Medulla oblongata (tissue), 1 donor: ENCODE data around the gene APOC4.
"Not testable (repeated sequence)": the region's sequence is repeated elsewhere in the genome, so short reads cannot be mapped to it uniquely, and the experiment has no call there.

ENCODE experiments used
- DNase-seq: peaks from one replicate; pipeline ENCODE4 v3.0.0-alpha.2; 2015; ENCODE audit errors: extremely low spot score

APOC4 gene, protein sequence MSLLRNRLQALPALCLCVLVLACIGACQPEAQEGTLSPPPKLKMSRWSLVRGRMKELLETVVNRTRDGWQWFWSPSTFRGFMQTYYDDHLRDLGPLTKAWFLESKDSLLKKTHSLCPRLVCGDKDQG

DNA sequence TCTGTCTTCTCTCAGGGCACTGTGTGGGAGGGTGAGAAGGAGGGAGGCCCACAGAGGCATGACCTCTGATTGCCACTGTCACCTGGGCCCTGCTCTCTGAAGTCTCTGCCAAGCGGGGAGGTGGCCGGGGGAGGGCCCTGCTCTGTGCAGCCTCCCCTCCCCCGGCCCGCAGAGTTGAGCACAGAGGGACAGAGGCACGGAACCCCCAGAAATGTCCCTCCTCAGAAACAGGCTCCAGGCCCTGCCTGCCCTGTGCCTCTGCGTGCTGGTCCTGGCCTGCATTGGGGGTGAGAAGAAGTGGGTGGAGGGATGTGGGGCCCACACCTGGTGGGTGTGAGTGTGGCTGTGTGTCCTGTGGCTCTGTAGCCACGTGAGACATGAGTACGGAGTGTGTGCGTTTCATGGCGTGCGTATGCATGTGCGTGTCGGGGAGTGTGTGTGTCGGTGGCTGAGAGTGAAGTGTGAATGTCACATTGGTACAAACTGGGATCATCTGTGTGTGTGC is at the start of gene APOC4:
APOC4 (plus strand) TSS at position 171 of the 505 bp plus-strand sequence; CDS start at position 212, 41 bp downstream.
- DNase-seq, result no peak

DNA sequence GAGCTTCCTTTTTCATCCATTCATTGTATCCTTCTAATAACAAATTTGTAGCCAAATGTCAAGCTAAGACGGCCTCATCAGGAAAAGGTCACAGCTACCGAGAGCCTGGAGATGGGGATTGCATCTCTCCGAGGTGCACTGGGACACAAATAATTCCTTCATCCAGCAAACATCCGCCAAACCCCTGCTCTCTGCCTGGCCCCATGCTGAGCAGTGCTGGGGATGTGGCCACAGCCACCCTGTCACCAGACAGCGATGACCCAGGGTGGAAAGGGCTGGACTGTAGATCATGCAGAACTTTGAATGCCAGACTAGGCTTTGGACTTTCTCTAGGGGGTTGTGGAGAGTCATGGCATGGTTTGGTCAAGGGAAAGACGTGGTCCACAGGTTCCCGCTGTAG is 49.1 kb upstream of the APOC4 start:
- no peak for DNase-seq

DNA sequence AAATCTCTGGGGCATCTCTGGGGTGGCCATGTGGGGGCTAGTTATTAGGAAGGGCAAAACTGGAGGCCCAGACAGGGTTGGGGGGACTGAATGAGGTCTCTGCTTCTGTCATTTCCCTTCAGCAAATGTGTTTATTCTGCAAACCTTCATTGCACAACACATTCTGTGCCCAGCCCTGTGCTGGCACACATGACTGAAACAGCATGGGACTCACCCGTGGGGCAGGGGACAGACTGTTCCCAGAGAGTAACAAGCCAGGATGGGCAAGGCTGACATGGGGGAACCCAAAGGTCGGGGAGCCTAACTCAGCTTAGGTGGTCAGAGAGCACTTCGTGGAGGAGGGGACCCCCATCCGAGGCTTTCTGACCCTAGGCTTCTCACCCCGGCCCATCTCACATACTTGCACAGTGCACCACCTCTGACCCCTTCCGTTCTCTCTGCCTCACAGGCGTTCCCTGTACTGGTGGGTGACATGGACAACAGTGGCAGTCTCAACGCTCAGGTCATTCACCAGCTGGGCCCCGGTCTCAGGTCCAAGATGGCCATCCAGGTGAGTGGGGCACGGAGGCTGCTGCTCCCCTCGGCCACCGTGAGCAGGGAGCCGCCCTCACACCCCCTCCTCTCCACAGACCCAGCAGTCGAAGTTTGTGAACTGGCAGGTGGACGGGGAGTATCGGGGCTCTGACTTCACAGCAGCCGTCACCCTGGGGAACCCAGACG is 48.5 kb upstream of the APOC4 start:
- no peak for DNase-seq

DNA sequence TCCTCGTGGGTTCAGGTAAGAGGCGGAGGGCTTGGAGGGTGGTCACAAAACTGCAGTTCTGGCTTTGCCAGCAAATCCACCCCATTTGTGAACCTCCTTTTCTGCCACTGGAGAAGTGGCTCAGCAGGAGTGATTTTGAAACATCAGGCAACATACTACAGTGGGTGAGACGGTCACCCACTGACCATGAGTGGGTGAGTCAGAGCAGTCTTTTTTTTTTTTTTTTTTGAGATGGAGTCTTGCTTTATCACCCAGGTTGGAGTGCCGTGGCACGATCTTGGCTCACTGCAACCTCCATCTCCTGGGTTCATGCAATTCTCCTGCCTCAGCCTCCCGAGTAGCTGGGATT is 48.0 kb upstream of the APOC4 start:
- DNase-seq, result no peak

DNA sequence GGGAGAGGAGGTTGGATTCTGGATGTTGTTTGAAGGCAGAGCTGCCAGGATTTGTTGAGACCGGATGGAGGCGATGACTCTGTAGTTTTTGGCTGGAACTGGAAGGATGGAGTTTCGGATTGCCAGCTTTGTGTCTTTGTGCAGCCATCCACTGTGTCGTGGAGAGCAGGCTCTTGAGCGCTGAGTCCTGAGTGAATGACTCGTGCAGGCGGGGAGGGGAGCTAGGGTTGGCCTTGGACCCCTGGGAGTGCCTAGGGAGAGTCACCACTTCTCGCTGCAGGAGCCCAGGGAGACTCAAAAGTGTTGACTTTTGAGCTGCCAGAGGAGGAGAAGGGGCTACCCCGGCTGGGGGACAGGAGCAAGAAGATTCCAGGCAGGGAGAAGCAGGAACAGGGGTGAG is 47.1 kb upstream of the APOC4 start:
- no peak for DNase-seq

DNA sequence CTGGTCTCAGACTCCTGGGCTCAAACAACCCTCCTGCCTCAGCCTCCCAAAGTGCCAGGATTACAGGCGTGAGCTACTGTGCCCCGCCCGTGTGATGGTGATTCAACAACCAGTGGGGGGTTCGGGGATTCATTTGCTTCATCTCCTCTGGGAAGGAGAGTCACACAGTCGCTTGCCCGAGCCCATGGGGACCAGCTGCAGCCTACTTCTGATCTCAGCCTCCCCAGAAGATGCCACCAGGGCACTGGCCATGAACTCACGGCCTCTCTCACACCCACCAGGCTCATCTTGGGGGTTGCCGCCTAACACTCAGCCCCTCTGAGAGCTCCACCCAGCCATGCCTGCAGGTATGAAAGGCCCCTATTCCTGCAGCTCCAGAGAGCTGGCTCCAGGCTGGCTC is 44.2 kb upstream of the APOC4 start:
- DNase-seq, result no peak

DNA sequence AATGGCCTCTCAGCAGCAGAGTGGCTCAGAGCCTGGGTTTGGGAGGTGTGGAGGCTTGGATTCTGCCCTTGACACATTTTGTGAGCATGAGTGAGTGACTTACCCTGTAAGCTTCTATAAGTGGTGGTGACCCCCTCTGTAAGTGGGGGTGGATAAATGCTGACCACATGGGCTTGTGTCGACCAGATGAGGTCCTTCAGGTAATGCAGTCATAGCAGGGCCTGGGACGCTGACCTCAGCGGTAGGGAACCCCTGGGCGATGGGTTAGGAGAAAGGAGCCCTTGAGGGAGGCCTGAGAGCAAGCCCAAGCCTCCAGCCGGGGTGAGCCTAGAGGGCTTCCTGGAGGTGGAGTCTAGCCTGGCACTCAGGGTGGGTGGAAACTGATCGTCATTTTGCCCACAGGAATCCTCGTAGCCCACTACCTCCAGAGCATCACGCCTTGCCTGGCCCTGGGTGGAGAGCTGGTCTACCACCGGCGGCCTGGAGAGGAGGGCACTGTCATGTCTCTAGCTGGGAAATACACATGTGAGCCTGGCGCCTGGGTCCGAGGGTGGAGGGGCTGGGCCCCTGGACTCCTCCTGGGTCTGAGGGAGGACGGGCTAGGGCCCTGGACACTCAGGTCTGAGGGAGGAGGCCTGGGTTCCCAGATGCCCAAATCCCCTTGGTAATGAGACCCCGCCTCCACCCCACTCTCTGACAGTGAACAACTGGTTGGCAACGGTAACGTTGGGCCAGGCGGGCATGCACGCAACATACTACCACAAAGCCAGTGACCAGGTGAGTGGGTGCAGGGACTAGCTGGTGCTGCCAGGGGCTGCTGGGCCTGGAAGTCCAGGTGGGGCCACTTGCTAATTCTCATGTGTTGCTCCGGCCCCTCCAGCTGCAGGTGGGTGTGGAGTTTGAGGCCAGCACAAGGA is 41.5 kb upstream of the APOC4 start:
- DNase-seq, result no peak

DNA sequence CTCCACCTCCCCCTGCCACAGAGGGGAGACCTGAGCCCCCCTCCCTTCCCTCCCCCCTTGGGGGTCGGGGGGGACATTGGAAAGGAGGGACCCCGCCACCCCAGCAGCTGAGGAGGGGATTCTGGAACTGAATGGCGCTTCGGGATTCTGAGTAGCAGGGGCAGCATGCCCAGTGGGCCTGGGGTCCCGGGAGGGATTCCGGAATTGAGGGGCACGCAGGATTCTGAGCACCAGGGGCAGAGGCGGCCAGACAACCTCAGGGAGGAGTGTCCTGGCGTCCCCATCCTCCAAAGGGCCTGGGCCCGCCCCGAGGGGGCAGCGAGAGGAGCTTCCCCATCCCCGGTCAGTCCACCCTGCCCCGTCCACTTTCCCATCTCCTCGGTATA is 38.8 kb upstream of the APOC4 start:
- DNase-seq, result no peak

DNA sequence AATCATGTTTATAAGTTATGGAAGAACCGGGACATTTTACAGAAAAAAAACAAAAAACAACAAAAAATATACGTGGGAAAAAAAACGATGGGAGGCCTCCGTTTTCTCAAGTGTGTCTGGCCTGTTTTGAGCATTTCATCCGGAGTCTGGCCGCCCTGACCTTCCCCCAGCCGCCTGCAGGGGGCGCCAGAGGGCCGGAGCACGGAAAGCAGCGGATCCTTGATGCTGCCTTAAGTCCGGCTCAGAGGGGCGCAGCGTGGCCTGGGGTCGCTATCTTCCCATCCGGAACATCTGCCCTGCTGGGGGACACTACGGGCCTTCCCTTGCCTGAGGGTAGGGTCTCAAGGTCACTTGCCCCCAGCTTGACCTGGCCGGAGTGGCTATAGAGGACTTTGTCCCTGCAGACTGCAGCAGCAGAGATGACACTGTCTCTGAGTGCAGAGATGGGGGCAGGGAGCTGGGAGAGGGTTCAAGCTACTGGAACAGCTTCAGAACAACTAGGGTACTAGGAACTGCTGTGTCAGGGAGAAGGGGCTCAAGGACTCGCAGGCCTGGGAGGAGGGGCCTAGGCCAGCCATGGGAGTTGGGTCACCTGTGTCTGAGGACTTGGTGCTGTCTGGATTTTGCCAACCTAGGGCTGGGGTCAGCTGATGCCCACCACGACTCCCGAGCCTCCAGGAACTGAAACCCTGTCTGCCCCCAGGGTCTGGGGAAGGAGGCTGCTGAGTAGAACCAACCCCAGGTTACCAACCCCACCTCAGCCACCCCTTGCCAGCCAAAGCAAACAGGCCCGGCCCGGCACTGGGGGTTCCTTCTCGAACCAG is 38.2 kb upstream of the APOC4 start:
- peak; percentile 75 for DNase-seq

DNA sequence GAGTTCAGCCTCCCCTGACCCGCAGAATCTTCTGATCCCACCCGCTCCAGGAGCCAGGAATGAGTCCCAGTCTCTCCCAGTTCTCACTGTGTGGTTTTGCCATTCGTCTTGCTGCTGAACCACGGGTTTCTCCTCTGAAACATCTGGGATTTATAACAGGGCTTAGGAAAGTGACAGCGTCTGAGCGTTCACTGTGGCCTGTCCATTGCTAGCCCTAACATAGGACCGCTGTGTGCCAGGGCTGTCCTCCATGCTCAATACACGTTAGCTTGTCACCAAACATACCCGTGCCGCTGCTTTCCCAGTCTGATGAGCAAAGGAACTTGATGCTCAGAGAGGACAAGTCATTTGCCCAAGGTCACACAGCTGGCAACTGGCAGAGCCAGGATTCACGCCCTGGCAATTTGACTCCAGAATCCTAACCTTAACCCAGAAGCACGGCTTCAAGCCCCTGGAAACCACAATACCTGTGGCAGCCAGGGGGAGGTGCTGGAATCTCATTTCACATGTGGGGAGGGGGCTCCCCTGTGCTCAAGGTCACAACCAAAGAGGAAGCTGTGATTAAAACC is 37.5 kb upstream of the APOC4 start:
- DNase-seq, result no peak

DNA sequence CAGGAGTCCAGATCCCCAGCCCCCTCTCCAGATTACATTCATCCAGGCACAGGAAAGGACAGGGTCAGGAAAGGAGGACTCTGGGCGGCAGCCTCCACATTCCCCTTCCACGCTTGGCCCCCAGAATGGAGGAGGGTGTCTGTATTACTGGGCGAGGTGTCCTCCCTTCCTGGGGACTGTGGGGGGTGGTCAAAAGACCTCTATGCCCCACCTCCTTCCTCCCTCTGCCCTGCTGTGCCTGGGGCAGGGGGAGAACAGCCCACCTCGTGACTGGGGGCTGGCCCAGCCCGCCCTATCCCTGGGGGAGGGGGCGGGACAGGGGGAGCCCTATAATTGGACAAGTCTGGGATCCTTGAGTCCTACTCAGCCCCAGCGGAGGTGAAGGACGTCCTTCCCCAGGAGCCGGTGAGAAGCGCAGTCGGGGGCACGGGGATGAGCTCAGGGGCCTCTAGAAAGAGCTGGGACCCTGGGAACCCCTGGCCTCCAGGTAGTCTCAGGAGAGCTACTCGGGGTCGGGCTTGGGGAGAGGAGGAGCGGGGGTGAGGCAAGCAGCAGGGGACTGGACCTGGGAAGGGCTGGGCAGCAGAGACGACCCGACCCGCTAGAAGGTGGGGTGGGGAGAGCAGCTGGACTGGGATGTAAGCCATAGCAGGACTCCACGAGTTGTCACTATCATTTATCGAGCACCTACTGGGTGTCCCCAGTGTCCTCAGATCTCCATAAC is 36.4 kb upstream of the APOC4 start, which contains the start of gene APOE:
APOE (plus strand) TSS at position 360 of the 724 bp plus-strand sequence. CDS start 829 bp downstream, outside the sequence.
- DNase-seq, result peak; percentile 88

DNA sequence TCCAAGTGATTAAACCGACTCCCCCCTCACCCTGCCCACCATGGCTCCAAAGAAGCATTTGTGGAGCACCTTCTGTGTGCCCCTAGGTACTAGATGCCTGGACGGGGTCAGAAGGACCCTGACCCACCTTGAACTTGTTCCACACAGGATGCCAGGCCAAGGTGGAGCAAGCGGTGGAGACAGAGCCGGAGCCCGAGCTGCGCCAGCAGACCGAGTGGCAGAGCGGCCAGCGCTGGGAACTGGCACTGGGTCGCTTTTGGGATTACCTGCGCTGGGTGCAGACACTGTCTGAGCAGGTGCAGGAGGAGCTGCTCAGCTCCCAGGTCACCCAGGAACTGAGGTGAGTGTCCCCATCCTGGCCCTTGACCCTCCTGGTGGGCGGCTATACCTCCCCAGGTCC is 34.4 kb upstream of the APOC4 start:
- no peak for DNase-seq

DNA sequence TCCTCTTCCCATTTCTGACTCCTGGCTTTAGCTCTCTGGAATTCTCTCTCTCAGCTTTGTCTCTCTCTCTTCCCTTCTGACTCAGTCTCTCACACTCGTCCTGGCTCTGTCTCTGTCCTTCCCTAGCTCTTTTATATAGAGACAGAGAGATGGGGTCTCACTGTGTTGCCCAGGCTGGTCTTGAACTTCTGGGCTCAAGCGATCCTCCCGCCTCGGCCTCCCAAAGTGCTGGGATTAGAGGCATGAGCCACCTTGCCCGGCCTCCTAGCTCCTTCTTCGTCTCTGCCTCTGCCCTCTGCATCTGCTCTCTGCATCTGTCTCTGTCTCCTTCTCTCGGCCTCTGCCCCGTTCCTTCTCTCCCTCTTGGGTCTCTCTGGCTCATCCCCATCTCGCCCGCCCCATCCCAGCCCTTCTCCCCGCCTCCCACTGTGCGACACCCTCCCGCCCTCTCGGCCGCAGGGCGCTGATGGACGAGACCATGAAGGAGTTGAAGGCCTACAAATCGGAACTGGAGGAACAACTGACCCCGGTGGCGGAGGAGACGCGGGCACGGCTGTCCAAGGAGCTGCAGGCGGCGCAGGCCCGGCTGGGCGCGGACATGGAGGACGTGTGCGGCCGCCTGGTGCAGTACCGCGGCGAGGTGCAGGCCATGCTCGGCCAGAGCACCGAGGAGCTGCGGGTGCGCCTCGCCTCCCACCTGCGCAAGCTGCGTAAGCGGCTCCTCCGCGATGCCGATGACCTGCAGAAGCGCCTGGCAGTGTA is 33.8 kb upstream of the APOC4 start:
- no peak for DNase-seq

DNA sequence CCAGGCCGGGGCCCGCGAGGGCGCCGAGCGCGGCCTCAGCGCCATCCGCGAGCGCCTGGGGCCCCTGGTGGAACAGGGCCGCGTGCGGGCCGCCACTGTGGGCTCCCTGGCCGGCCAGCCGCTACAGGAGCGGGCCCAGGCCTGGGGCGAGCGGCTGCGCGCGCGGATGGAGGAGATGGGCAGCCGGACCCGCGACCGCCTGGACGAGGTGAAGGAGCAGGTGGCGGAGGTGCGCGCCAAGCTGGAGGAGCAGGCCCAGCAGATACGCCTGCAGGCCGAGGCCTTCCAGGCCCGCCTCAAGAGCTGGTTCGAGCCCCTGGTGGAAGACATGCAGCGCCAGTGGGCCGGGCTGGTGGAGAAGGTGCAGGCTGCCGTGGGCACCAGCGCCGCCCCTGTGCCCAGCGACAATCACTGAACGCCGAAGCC is 33.2 kb upstream of the APOC4 start:
- DNase-seq, result no peak

DNA sequence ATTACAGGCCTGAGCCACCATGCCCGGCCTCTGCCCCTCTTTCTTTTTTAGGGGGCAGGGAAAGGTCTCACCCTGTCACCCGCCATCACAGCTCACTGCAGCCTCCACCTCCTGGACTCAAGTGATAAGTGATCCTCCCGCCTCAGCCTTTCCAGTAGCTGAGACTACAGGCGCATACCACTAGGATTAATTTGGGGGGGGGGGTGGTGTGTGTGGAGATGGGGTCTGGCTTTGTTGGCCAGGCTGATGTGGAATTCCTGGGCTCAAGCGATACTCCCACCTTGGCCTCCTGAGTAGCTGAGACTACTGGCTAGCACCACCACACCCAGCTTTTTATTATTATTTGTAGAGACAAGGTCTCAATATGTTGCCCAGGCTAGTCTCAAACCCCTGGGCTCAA is 32.3 kb upstream of the APOC4 start:
- DNase-seq, result no peak

DNA sequence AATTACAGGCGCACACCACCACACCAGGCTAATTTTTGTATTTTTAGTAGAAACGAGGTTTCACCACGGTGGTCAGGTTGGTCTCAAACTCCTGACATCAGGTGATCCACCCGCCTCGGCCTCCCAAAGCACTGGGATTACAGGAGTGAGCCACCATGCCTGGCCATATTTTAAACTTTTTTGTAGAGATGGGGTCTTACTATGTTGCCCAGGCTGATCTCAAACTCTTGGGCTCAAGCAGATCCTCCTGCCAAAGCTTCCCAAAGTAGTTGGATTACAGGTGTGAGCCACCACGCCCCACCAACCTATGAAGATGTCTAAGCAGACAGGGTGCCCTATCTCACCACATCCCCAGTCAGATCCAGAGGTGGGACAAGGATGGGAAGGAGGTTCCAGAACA is 30.1 kb upstream of the APOC4 start:
- DNase-seq, result not testable (repeated sequence)

DNA sequence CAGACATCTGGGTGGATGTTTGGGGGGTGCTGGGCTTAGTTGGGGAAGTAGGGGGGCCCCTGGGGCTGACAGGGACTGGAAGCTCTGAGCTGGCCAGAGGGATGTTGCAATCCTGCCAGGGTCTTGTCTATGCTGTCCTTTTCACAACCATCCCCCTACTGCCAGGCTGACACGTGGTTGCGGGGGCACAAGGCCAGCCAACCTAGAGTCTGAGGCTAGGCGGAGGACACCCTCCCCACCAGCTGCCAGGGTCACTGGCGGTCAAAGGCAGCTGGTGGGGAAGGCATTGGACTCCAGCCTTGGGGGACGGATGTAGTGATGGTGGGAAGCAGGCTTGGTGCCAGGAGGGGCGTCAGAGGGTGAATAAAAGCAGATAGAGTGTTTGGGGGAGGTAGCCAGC is 29.2 kb upstream of the APOC4 start:
- DNase-seq, result peak; percentile 91

DNA sequence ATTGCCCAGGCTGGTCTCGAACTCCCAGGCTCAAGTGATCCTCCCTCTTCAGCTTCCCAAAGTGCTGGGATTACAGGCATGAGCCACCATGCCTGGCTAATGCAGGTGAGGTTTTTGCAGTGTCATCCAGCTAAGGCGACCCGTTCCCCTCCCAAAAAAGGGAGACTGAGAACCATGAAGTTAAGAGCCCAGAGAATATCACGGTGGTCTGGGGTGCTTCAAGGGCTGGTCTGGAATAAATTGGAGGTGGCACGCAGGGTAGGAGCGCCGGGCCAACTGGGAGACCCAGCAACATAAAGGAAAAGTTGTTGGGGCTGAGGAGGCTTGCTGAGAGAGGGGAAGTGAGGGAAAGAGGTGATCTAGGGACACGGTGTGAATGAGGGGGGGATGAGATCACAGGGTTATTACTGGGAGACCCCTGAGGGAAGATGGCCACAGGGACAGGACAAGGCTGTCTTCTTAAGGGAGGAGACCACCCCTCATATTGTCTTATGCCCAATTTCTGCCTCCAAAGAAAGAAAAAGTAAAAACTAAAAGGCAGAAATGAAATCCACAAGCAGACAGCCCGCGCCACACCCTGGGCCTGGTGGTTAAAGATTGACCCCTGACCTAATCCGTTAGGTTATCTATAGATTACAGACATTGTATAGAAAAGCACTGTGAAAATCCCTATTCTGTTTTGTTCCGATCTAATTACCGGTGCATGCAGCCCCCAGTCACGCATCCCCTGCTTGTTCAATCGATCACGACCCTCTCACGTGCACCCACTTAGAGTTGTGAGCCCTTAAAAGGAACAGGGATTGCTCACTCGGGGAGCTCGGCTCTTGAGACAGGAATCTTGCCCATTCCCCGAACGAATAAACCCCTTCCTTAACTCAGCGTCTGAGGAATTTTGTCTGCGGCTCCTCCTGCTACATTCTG is 28.3 kb upstream of the APOC4 start:
- peak; percentile 61 for DNase-seq
